Tibial nerve (tissue), 4 donors: ENCODE data around the gene TAOK3.

Experiments used
- CTCF ChIP-seq, 5 experiments: fragments of 200-600 bp in 3 of 5; fragments of 450-650 bp in 2 of 5; sonication (generic) in 3 of 5; IDR thresholded peaks; one replicate each; pipeline ENCODE4 v1.5.1; 2016 to 2019; ENCODE audit warnings: antibody characterized with exemption in 5 of 5, mild to moderate bottlenecking in 3 of 5, moderate library complexity in 2 of 5
- EP300 ChIP-seq, 2 donors: sonication (generic); formaldehyde crosslinking; IDR thresholded peaks; one replicate each; pipeline ENCODE4 v1.6.1; 2017; ENCODE audit warnings: antibody characterized with exemption in 2 of 2, mild to moderate bottlenecking in 1 of 2
- POLR2A ChIP-seq, 2 donors: fragments of 450-650 bp; IDR thresholded peaks; one replicate each; pipeline ENCODE4 v1.6.1; 2017; ENCODE audit warnings: antibody characterized with exemption in 2 of 2, mild to moderate bottlenecking in 2 of 2, moderate library complexity in 2 of 2

DNA sequence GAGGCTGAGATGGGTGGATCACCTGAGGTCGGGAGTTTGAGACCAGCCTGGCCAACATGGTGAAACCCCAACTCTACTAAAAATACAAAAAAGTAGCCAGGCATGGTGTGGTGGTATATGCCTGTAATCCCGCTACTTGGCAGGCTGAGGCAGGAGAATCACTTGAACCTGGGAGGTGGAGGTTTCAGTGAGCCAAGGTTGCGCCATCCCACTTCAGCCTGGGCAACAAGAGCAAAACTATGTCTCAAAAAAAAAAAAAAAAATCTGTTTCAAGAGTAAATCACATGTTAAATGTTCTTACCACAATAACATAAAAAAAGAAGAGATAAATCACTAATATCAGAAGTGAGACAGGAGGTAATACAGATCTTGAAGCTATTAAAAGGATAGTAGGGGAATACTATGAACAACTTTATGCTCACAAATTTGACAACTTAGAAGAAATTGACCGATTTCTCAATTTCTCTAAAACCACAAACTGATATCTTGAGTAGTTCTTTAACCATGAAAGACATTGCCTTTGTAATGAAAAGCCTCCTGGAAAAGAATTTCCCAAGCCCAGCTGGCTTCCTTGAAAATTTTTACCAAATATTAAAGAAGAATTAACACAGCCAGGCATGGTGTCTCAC is 37.7 kb downstream of the TAOK3 start:
- TF ChIP-seq POLR2A (IDR thresholded peaks at IDR 0.05) = no peak
- TF ChIP-seq CTCF (IDR thresholded peaks at IDR 0.05) = no peak
- TF ChIP-seq EP300 (IDR thresholded peaks at IDR 0.05) = no peak
